Measurements from ENCODE around the gene ZNF385B. TPM values are rescaled to one million over a fixed set of nuclear protein-coding genes. Genes with fewer than 3 reads are reported as not detected.

ZNF385B gene
- polyA plus RNA-seq, 1 donor (not counting 4 experiments of a cell fraction or from before 2014, with no cell fraction given) = 0.17 TPM

GRCh38 chr2:179770029-179770428, 91.4 kb downstream of the ZNF385B start:
- Histone ChIP-seq H3K36me3 (ENCODE audit: control insufficient read depth in 2 of 2, extremely low read depth in 1 of 2, insufficient read depth in 2 of 2, low read length in 2 of 2) (no peaks in the 10 kb centered on the region), H3K27ac (ENCODE audit: control insufficient read depth, insufficient read depth, low read length) (no peak overlapping the region), H4K20me1 (ENCODE audit: control insufficient read depth, extremely low read depth, insufficient read depth, low read length) (no peaks in the 10 kb centered on the region), H3K79me2 (ENCODE audit: control insufficient read depth, insufficient read depth, low read length) (no peaks in the 10 kb centered on the region), H2AFZ (ENCODE audit: control insufficient read depth, low read length) (no peak overlapping the region), H3K9me3 (ENCODE audit: control insufficient read depth, low read depth, low read length) (no peaks in the 10 kb centered on the region), H3K9ac (ENCODE audit: control insufficient read depth, extremely low read depth, insufficient read depth, low read length) (no peak overlapping the region), H3K4me3 (ENCODE audit: control insufficient read depth in 2 of 3, extremely low read depth in 1 of 3, insufficient read depth in 2 of 3, low read depth in 1 of 3, low read length in 3 of 3) (no peak overlapping the region), H3K9me1 (ENCODE audit: control insufficient read depth, extremely low read depth, insufficient read depth, low read length) (no peaks in the 10 kb centered on the region), H3K4me1 (ENCODE audit: control insufficient read depth, extremely low read depth, insufficient read depth, low read length) (peaks cover 7% of the 10 kb centered on the region), H3K27me3 (ENCODE audit: control insufficient read depth, extremely low read depth, insufficient read depth, low read length) (no peaks in the 10 kb centered on the region), H3K4me2 (ENCODE audit: control insufficient read depth, extremely low read depth, insufficient read depth, low read depth, low read length) (no peak overlapping the region)
- dilution Hi-C loops (cut with MboI; ENCODE audit: extremely low pct_ligation_motif_present, low sequenced_read_pairs) = no loop called here
- TF ChIP-seq EZH2 (IDR thresholded peaks at IDR 0.05; ENCODE audit: low read length) (no peak), CTCF (optimal IDR thresholded peaks at IDR 0.05 in 1 of 3, IDR thresholded peaks at IDR 0.05 in 1 of 3, conservative IDR thresholded peaks at IDR 0.05 in 1 of 3; ENCODE audit: extremely low read depth in 1 of 3, insufficient read depth in 2 of 3, low read length in 3 of 3) (no peak)
- FAIRE-seq = no peak
- DNase-seq (ENCODE audit: low read depth, low spot score) = no peak

GRCh38 chr2:179769323-179769722, 92.1 kb downstream of the ZNF385B start:
- Histone ChIP-seq H3K9me3 (ENCODE audit: control insufficient read depth, low read depth, low read length) (no peaks in the 10 kb centered on the region), H3K27ac (ENCODE audit: control insufficient read depth, insufficient read depth, low read length) (no peak overlapping the region), H3K27me3 (ENCODE audit: control insufficient read depth, extremely low read depth, insufficient read depth, low read length) (no peaks in the 10 kb centered on the region), H3K4me1 (ENCODE audit: control insufficient read depth, extremely low read depth, insufficient read depth, low read length) (peaks cover 7% of the 10 kb centered on the region), H3K36me3 (ENCODE audit: control insufficient read depth in 2 of 2, extremely low read depth in 1 of 2, insufficient read depth in 2 of 2, low read length in 2 of 2) (no peaks in the 10 kb centered on the region), H3K79me2 (ENCODE audit: control insufficient read depth, insufficient read depth, low read length) (no peaks in the 10 kb centered on the region), H3K4me3 (ENCODE audit: control insufficient read depth in 2 of 3, extremely low read depth in 1 of 3, insufficient read depth in 2 of 3, low read depth in 1 of 3, low read length in 3 of 3) (no peak overlapping the region), H2AFZ (ENCODE audit: control insufficient read depth, low read length) (no peak overlapping the region), H3K9ac (ENCODE audit: control insufficient read depth, extremely low read depth, insufficient read depth, low read length) (no peak overlapping the region), H3K9me1 (ENCODE audit: control insufficient read depth, extremely low read depth, insufficient read depth, low read length) (no peaks in the 10 kb centered on the region), H4K20me1 (ENCODE audit: control insufficient read depth, extremely low read depth, insufficient read depth, low read length) (no peaks in the 10 kb centered on the region), H3K4me2 (ENCODE audit: control insufficient read depth, extremely low read depth, insufficient read depth, low read depth, low read length) (no peak overlapping the region)
- DNase-seq (ENCODE audit: low read depth, low spot score) (no peak), FAIRE-seq (no peak)
- dilution Hi-C loops (cut with MboI; ENCODE audit: extremely low pct_ligation_motif_present, low sequenced_read_pairs) = no loop called here
- no peak for TF ChIP-seq CTCF (optimal IDR thresholded peaks at IDR 0.05 in 1 of 3, IDR thresholded peaks at IDR 0.05 in 1 of 3, conservative IDR thresholded peaks at IDR 0.05 in 1 of 3; ENCODE audit: extremely low read depth in 1 of 3, insufficient read depth in 2 of 3, low read length in 3 of 3)
- no peak for TF ChIP-seq EZH2 (IDR thresholded peaks at IDR 0.05; ENCODE audit: low read length)
